Left lobe of liver (tissue), 2 donors: ENCODE results near the gene ZEB2. TPM values are rescaled to one million over a fixed set of nuclear protein-coding genes. Genes with fewer than 3 reads are reported as not detected.

Experiments
- ATAC-seq: fragments of 200-7000 bp; cut with Tn5 transposase; one replicate; pipeline ENCODE4 v1.9.1; 2020; ENCODE audit warnings: mild to moderate bottlenecking, moderate library complexity
- DNase-seq: peaks from one replicate; pipeline ENCODE4 v3.0.0-alpha.2; 2020; ENCODE audit warnings: low spot score
- total RNA-seq: library from RNA; stranded (reverse); gene quantifications from one replicate; pipeline ENCODE4 v1.2.1, GENCODE V29; 2021
- donor health status: DM: no; HTN: no; CAD: no; lungs with moderate emphysema.
- donor health status: DM: no; HTN: yes; CAD: no.

ZEB2 gene
- total RNA-seq, result 19.3 TPM

DNA sequence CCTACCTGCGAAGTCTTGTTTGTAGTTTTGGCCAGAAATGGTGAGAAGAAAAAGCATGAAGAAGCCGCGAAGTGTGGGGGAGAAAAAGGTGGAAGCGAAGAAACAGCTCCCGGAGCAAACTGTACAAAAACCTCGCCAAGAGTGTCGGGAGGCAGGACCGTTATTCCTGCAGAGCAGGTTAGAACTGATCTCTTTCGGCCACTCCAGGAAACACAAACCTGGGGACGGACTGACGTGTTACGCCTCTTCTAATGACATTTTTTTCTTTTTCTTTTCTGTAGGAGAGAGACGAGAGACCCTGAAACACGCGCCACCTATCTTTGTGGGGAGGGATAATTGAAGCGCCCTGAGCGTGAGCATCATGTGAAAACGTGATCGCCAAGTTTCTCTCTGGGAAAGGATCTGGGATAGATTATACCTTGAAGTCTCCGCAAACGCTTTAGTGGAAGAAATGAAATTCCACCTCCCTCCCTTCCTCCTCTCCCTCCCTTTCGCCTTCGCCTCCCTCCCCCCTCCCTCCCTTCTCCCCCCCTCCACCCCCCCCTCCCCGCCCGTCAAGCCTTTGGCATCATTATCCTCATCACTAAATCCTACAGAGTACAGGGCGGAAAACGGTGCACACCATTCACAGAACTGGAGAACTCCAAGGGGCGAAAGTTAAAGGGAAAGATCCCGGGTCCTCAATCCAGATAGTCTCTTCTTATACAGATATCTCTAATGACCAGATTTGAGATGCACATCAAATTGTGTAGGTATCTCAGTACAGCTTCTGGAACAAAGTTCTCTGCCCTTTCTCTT lies at the start of gene ZEB2:
Gene ZEB2, minus strand, starts transcription at position 186 of the 798 bp plus-strand sequence. CDS start 2,769 bp downstream, outside the sequence.
- DNase-seq, result no peak

DNA sequence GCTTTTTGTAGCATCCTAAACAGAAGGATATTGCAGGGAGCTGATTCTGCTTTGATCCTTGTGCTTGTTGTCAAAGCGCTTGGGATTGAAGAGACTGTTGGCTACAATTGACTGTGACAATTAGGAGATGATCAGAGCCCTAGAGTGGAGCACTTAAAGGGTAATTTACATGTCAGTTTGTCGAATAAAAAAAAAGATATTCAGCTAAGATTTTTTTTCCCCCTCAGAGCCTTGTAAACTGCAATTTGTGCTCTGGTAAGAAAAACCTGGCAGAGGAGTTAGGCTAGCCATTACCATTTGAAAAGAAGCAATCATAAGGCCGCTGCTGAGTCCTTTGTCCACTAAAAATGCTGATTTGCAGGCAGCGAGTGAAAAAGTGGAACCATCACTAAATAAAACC lies 47.8 kb upstream of the ZEB2 start:
- DNase-seq (no peak), ATAC-seq (no peak)

More for the DNA sequence above, at the start of gene ZEB2:
- peak; percentile 7 for ATAC-seq

DNA sequence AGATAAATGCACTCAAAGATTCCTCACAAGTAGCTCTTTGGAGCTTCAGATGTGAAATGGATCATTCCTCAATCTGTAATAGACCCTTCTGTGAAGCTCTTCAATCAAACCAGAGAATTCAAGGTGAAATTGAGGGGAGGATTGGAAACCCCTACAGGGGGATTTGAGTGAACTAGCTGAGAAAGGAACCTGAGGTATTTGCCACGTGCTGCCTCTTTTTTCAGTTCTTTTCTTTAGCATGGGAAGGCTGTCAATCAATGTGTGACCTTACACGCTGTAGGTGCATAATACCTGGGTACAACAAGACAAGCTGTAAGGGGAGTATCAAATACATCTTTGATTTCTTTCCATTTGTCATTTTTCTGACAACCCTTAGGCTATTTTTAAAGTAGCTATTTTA lies 46.5 kb upstream of the ZEB2 start:
- DNase-seq, result no peak
- no peak for ATAC-seq

DNA sequence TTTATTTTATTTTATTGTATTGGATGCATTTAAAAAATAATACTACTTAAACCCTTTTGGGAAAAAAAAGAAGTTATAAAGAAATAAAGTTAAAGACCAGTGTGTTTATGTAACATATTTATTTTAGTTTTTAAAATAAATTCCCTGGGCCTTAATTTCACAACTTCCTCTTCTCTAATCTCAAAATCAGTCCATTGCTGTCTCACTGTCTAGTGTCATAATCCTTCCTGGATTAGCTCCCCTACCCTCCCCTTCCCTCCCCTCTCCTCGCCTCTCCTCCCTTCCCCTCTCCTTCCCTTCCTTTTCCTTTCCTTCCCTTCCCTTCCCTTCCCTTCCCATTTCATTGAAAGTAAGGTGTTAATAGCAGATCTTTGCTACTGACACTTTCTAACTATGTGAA lies 40.3 kb upstream of the ZEB2 start:
- ATAC-seq (no peak), DNase-seq (no peak)

DNA sequence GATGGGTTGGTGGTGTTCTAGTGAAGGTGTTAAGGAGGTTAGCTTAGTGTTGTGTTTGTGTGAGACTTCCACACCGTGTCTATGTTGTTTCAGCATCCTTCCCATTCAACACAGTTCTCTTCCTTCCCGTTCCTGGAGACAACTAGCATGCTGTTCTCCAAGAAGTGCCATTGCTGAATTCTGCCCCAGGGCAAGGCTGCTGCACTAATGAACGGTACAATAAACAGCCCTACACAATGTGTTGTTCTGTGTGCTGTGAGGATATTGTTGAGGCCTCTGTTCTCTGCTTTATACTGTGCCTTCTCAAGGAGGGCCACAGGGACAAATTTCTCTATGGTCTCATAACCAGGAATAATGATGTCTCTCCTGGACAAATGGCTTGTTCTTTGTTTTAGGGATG lies 39.8 kb upstream of the ZEB2 start:
- DNase-seq (no peak), ATAC-seq (no peak)

DNA sequence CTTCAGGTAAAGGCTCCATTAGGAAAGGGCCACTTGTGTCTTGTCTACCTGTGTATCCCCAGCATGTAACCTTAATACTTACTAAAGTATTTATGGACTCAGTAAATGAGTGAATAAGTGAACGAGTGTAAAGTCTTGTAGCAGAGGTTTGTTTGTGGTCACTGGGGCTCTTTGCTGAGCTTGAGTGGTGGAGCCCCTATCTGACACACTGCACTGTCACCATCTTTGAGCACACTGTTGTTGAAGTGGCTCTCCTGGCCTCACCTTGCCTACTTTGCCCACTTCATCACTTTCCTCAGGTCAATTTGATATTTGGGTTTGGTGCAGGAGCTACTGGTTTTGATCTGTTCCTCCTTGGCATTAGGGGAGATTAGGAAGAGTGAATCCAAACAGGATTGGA lies 39.3 kb upstream of the ZEB2 start:
- DNase-seq, result no peak
- no peak for ATAC-seq

DNA sequence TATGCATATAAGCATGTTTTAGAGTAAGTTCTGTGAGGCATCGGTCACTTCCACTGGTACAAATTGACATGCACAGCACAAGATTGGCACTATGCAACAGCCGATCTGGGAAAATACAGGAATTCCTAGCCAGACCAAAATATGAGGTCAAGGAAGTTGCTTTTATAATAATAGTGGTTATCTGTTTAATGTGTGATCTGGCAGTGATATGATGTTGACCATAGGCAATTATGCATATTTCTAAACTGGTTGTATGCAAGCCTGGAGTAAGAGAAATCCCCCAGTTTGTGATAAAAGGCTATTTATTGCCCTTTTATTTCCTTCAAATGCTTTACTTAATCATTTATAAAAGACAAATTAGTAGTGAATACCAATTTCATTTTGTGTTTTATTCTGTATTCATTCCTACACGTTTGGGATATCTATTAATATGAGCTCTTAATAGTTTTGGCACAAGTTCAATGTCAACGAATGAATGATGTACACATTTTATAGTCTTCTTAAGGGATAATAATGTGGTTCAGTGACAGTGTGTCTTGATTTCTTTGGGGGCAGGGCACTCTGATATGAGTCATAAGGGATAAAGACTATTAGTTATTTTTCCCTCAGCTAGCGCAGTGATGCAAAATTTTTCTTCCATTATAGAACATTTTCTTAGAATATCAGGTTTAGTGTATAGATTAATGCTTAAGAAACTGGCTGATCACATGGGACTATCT lies 34.7 kb upstream of the ZEB2 start:
- ATAC-seq (no peak), DNase-seq (no peak)

DNA sequence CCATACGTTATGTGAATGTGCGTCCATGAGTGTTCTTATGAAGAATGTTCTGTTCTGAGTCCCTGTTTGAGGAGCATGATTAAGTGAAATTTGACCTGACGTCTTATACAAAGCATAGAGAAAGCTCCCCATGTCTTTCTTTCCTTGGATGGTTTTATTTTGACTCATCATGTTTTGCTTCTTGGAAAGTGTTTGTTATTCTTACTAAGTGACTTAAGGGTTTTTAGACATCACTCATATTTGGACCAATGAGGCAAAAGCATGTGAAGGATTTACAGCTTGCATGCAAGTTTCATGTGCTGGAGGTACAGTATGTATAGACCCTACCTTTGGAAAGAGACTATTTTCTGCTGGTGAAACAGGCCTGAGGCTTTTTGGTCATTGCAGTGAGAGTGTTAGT lies 33.5 kb upstream of the ZEB2 start:
- ATAC-seq (no peak), DNase-seq (no peak)

DNA sequence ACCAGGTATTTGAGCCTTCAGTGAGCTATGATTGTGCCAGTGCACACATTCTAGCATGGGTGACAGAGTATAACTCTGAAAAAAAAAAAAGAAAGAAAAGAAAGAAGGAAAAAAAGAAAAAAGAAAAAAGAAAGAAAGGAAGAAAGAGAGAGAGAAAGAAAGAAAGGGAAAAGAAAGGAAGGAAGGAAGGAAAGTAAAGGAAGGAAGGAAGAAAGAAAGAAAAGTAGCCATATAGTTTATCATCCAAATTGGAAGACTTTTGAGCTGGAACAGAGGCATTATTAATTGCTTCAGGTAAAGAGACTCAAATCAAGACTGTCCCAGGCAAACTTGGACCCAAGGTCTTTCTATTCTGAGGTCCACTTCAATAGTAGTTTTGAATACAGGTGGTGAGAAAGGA lies 32.9 kb upstream of the ZEB2 start:
- DNase-seq, result no peak
- no peak for ATAC-seq

DNA sequence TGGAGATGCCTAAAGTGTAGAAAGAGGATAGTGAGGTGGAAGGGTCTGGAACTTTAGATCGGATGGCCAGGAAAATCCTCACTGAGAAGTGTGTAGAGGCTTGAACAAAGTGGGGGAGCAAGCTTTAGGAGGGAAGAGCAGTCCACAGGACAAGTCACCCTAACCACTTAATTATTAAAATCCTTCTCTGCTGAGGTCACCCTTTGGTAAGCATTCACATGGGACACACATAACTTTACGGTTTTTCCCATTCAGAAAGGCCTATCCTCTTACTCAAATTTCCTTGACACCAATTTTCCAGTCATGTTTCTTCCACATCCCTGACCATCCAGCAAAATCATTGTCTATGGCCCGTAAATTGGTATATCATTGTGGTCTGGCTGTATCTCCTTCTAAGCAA lies 31.0 kb upstream of the ZEB2 start:
- no peak for ATAC-seq

DNA sequence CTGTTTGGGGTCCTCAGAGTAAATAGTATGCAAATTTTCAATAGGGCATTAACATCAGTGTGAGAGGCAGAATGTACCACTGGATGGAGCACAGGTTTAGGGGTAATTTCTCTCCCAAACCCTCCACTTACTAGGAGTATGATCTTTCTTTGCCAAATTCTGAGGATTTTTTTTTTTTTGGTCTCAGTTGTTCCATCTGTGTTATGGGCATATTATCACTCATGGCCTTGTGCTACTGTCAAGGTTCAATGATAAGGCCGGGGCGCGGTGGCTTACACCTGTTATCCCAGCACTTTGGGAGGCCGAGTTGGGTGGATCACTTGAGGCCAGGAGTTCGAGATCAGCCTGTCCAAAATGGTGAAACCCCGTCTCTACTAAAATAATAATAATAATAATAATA lies 30.2 kb upstream of the ZEB2 start:
- DNase-seq, result no peak
- ATAC-seq, result no peak

More for the DNA sequence above, 31.0 kb upstream of the ZEB2 start:
- no peak for DNase-seq

DNA sequence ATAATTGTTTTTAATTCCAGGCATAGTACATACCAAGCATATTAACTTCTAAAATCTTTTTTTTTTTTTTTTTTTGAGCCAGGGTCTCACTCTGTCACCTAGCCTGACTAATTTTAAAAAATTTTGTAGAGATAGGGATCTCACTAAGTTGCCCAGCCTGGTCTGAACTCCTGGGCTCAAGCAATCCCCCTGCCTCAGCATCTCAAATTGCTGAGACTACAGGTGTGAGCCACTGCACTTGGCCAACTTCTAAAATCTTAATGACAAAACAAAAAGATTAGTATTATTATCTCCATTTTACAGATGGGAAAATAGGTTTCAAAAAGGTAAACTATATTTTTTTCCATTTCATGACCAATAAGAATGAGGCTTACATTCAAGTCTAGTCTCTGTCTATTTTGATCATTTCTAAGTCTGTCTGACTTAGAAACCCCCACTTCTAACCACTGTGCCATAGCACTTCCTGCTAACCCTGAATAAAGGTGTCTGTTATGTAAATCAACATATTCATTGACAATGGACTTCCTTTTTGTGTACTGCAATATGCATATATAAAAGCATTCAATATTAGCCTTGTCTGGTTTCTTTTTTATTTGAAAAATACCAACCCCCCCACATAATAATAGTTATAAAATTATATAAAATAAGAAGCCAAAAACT lies 28.7 kb upstream of the ZEB2 start:
- ATAC-seq, result no peak
- no peak for DNase-seq

DNA sequence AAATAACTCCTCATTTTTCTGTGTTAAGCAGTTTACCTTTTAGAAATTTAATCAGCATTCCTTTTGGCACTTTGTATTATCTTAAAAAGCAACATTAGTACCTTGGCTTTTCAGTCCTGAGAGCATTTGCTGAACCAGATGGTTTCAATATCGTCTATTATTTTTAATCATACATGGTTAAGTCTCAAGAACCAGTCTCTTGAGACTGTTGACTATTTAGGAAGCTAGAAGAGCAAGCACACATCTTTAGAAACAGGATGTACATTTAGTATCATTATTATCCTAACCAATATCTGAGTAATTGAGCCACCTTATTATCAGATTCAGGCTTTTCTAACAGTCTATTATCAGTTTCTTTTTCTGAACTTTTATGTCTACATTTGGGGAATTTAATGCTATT lies 28.2 kb upstream of the ZEB2 start:
- no peak for ATAC-seq
- no peak for DNase-seq

DNA sequence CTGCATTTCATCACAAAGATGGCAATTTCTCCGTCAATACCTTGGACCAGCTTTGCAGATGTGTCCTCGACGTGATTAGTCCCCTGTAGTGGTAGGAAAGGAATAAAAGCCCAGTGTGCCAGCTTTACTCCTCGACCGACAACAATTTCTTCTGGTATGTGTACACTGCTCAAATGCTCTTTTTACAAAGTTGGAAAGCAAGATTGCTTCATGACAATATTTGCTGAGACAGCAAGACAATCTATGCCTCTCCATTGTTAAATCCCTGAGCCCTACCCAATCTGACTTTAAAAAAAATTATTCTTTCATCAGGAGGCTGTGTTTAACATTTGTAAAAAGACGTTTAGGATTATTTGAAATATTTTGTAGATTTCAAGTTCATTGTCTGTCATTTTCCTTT lies 27.6 kb upstream of the ZEB2 start:
- ATAC-seq, result no peak
- DNase-seq, result no peak

DNA sequence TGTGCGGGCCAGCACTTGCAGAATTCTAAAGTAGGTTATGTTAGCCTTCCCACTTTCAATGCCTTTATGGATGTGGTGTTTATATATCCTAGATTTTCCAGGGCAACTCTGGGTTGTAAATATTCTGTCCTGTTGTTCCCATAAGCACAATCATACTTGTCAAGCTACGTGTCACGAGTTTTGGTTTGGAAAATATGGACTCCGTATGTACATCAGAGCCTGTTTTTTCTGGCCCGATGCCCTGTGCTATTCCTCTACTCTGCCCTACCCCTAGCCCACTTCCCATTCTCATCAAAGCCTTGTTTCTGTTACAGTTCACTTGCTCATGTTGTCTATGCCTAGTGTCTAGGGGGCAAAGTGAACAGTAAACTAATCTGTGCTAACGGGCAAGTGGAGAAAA lies 27.0 kb upstream of the ZEB2 start:
- ATAC-seq (no peak), DNase-seq (no peak)

DNA sequence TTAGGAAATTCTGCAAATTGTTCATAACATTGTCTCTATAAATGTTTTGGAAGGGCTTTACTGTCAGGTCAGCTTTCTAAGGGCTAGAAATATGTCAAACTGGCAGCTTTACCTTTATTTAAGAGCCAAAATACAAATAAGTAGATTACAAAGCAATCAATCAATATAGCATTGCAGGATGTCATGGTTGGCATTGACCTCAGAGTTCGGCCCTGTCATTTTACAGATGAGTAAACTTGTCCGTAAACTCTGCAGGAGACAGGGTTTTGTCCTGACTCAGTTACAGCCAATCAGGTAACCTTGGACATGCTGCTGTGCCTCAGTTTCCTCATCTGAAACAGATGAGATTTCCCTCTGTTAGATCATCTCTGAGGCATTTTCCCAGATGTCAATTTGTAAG lies 25.9 kb upstream of the ZEB2 start:
- DNase-seq (no peak), ATAC-seq (no peak)

DNA sequence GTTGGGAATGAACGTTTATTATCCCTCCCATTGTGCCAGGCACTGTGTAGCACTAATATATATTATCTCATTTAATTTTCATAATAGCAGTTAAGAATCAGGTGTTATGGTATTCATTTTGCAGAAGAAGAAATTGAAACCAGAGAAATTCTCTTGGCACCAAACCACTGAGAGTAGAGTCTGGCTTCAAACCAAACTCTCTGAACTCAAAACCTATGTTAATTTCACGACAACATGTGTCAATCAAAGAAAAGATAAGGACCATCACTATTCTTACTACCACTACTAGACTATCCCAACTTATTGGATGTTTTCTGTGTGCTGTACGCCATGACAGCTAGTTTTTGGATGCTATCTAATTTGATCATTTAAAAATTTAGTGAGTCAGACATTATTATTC lies 24.1 kb upstream of the ZEB2 start:
- ATAC-seq, result no peak
- DNase-seq, result no peak

DNA sequence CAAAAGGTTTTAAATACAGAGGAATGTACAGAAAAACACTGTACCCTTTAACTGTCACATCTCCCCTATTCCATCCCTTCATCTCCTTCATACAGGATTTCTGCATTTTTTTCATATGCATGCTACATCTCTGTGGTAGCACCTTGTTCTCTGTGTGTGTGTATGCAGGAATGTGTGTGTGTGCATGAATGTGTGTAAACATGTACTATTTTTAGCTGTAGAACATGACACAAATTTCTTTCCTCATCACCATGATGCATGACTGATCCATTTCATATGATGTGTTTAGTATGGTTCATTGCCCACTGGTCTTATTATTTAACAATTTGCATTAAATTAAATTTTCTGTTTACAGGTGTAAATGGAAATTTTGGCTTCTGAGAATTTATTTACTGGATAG lies 21.5 kb upstream of the ZEB2 start:
- ATAC-seq (no peak), DNase-seq (no peak)

DNA sequence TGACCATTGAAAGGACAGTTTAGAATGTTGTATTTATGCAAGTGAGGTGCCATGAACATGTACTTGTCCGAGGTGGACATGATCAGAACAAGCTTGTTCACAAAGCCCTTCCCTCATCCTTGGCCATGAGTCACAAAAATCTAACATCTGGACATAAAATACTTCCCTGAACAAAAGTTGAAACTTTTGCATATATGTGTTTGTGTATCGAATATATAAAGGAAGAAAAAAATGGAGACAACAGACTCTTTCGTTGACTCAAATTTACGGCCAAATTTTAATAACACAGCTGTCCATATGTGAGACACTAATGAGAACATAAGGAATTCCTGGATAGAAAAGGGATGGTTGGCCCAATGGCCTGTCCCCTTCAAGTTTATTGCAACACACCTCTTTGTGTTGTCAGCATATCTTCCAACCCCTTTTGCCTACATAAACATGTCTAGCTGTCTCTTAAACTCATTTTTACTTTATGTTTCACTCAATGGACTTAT lies 19.4 kb upstream of the ZEB2 start:
- no peak for DNase-seq
- ATAC-seq, result no peak

DNA sequence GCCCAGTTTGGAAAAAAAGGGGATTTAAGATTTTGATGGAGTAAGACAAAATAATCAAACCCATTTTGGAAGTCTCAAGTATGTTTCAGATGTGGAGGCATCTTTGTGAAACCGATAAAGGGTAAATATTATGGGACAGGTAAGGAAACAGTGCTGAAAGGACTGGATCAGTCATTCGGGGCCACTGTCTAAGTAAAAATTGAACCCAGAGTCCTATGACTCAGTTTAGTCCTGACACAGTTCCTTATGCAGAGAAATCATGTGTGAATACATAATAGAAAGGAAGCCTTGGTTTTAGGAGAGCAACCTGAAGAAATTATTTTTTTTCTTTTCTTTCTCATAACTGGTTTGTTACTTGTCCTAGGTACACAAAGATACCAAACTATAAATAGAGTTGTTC lies 15.4 kb upstream of the ZEB2 start:
- ATAC-seq (no peak), DNase-seq (no peak)

DNA sequence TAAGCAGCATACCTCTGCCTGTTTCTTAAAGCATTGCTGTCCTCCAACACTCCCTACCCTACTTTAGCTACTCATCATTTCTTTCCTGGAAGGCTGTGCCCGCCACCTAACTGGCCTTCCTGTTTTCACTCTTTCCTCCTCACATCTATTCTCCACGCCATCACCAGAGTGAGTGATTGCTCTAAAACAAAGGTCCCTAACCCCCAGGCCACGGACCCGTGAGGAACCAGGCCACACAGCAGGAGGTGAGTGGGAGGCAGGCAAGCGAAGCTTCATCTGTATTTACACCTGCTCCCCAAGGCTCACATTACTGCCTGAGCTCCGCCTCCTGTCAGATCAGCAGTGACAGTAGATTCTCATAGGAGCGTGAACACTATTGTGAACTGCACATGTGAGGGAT lies 13.3 kb upstream of the ZEB2 start:
- DNase-seq, result no peak
- no peak for ATAC-seq

DNA sequence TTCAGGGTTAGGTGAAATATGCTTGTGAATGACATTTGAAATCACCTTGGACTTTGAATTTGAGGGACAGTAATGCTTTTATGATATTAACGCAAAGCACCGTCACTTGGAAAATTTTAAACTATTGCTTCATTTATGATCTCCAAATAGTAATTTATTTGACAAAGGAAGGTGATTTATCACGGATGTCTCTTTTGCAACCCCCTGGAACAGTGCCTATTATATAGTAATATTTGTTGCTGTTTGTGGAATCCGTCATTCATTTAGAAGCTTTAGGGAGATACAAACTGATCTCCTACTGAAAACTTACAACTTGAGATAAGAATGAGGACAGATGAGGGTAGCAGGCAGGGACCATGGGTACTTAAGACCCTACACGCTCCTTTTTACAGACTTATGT lies 10.7 kb upstream of the ZEB2 start:
- no peak for ATAC-seq

More for the DNA sequence above, 10.7 kb upstream of the ZEB2 start:
- DNase-seq, result no peak
